Mucosa of gallbladder (tissue), 1 donor: Measurements from ENCODE around the gene KDM7A. TPM values are rescaled to one million over a fixed set of nuclear protein-coding genes. Genes with fewer than 3 reads are reported as not detected.

Experiments used
- total RNA-seq: library from RNA; stranded (reverse); gene quantifications from one replicate; pipeline ENCODE4 v1.2.1, GENCODE V29; 2021
- donor health status: DM: no; HTN: no; CAD: no.

The KDM7A gene
- total RNA-seq, 1 donor from 2014 or later = 9.7 TPM

Other genes with a start within 250 kb of the KDM7A start
- 26.7 TPM for gene PARP12, start 114.0 kb downstream of the KDM7A start, total RNA-seq
- gene SLC37A3, start 221.5 kb upstream of the KDM7A start, total RNA-seq = 40.9 TPM
- 8.8 TPM for gene RAB19, start 227.1 kb upstream of the KDM7A start, total RNA-seq